Right lobe of liver (tissue), 6 donors: ENCODE results near the gene OAF. TPM values are rescaled to one million over a fixed set of nuclear protein-coding genes. Genes with fewer than 3 reads are reported as not detected.
A peak's percentile ranks its signal among the peaks of the same experiment; 100 is the strongest.

ENCODE experiments used
- ATAC-seq, 4 donors: fragments of 200-7000 bp; cut with Tn5 transposase; one replicate each; pipeline ENCODE4 v1.9.1; 2020; ENCODE audit warnings: mild to moderate bottlenecking in 4 of 4, moderate library complexity in 4 of 4
- DNase-seq, 3 donors: peaks; one replicate each; pipeline ENCODE4 v3.0.0-alpha.2; 2020
- H3K27ac ChIP-seq, 3 donors: fragments of 200-600 bp; one replicate each; pipeline ENCODE4 v1.8.0; 2022
- H3K27me3 ChIP-seq, 2 donors: fragments of 200-600 bp; one replicate each; pipeline ENCODE4 v1.8.0; 2022
- H3K36me3 ChIP-seq, 4 donors: fragments of 200-600 bp; sonication (generic) in 1 of 4; one replicate each; pipeline versions ENCODE4 v1.5.1 to v1.8.0; 2017 to 2022; ENCODE audit warnings: control low read depth in 1 of 4
- H3K4me1 ChIP-seq, 4 donors: fragments of 200-600 bp; sonication (generic) in 1 of 4; one replicate each; pipeline versions ENCODE4 v1.5.1 to v1.8.0; 2017 to 2022; ENCODE audit warnings: control low read depth in 1 of 4
- H3K4me3 ChIP-seq, 3 donors: fragments of 200-600 bp; one replicate each; pipeline ENCODE4 v1.8.0; 2022
- H3K9me3 ChIP-seq, 4 donors: fragments of 200-600 bp; sonication (generic) in 1 of 4; one replicate each; pipeline versions ENCODE4 v1.5.1 to v1.8.0; 2017 to 2022; ENCODE audit warnings: control low read depth in 1 of 4
- POLR2A ChIP-seq: fragments of 450-650 bp; IDR thresholded peaks from one replicate; pipeline ENCODE4 v1.6.1; 2017; ENCODE audit warnings: antibody characterized with exemption, mild to moderate bottlenecking
- WGBS: methylation state at CpG from one replicate; pipeline ENCODE4 v1.1.6; 2018; ENCODE audit warnings: low coverage, low lambda C conversion rate; ENCODE audit not compliant: insufficient coverage; ENCODE audit errors: missing lambda C conversion rate; 5-methylcytosine and 5-hydroxymethylcytosine counted together
- intact Hi-C, 2 donors: fragments of 100-400 bp; cut with DNase I; formaldehyde crosslinking; loops; one replicate each; pipeline versions ENCODE4 v1.11.2 to v1.14.1; 2022
- total RNA-seq, 6 experiments: library from RNA; depleted of rRNA in 2 of 6; stranded (reverse); fragments of >200 nt in 2 of 6; fragmentation: NEBNext Ultra II Directional in 3 of 6; extraction: Animal tissue kit (Norgen Biotek cat#: 25700) in 3 of 6; gene quantifications; one replicate each; pipeline versions ENCODE4 v1.1.0 to v1.2.4, GENCODE V29; 2016 to 2023
- TF ChIP-seq, protein P1 (sequence below), 4 donors: fragments of 200-600 bp in 3 of 4; fragments of 450-650 bp in 1 of 4; IDR thresholded peaks; one replicate each; pipeline versions ENCODE4 v1.5.1 to v1.8.0; 2016 to 2022; ENCODE audit warnings: antibody characterized with exemption in 4 of 4, mild to moderate bottlenecking in 2 of 4
- donor health status: DM: no; HTN: yes; CAD: no.
- donor health status: DM: no; HTN: no; CAD: no.
- donor health status: DM: no; HTN: no; CAD: no.
- donor health status: DM: no; HTN: yes; CAD: no.
- donor health status: DM: no; HTN: yes; CAD: no.

Gene OAF
- total RNA-seq, 6 experiments from 2014 or later, result 199 to 271 (median 220) TPM

DNA sequence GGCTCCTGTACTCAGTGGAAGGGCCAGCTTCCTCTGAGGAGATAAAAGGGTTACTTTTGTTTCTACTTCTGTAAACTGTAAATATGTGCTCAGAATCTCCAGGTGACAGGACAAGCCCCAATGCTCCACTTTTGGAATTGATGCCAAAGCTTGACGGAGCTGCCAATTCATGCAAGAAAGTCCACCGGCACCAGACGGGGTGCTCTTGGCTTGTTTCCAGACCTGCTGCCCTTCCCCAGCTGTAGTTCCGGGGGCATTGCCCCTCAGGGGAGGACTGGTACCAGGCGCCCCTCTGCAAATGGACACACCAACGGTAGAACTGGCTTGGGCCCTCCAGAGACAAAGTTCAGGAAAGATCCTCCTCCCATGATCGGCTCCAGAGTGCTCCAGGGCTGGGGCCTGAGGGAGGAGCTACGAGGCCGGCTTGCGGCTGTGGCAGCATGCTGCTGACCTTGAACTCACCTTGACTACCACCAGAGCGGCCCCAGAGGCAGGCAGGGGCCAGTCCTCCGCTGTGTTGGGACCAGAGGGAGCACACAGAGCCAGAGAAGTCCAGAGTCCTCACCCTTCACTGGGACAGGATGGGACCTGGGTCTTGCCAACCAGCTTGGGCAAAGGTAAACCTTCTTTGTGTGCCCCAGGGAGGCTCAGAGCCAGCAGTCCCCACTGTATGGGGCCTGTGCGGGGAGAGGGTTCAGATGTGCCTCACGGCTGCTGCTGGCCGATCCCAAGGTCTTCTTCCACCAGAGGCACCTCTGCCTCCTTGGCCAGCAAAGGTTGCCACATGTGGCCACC lies 17.8 kb upstream of the OAF start:
- TF ChIP-seq, protein P1, sequence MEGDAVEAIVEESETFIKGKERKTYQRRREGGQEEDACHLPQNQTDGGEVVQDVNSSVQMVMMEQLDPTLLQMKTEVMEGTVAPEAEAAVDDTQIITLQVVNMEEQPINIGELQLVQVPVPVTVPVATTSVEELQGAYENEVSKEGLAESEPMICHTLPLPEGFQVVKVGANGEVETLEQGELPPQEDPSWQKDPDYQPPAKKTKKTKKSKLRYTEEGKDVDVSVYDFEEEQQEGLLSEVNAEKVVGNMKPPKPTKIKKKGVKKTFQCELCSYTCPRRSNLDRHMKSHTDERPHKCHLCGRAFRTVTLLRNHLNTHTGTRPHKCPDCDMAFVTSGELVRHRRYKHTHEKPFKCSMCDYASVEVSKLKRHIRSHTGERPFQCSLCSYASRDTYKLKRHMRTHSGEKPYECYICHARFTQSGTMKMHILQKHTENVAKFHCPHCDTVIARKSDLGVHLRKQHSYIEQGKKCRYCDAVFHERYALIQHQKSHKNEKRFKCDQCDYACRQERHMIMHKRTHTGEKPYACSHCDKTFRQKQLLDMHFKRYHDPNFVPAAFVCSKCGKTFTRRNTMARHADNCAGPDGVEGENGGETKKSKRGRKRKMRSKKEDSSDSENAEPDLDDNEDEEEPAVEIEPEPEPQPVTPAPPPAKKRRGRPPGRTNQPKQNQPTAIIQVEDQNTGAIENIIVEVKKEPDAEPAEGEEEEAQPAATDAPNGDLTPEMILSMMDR (IDR thresholded peaks at IDR 0.05), result peak in 2 of 4 donors; percentile 8 to 16
- TF ChIP-seq POLR2A, result no peak
- ATAC-seq (peak; percentile 86 to 97 (median 94)), DNase-seq (peak; percentile 70 to 97 (median 96))
- Histone ChIP-seq H3K4me1 (peaks cover 0 to 49% (median 17%) of the 10 kb centered on the region in 4 donors), H3K27ac (peak overlapping the region; percentile 33 to 73 (median 41)), H3K27me3 (no peaks in the 10 kb centered on the region), H3K36me3 (no peaks in the 10 kb centered on the region), H3K9me3 (no peaks in the 10 kb centered on the region), H3K4me3 (peak overlapping the region in 2 of 3 donors; percentile 6 to 34)
- WGBS, result 18% methylated on average over 6 of the region's 15 CpGs
- intact Hi-C loops, result no loop called here

DNA sequence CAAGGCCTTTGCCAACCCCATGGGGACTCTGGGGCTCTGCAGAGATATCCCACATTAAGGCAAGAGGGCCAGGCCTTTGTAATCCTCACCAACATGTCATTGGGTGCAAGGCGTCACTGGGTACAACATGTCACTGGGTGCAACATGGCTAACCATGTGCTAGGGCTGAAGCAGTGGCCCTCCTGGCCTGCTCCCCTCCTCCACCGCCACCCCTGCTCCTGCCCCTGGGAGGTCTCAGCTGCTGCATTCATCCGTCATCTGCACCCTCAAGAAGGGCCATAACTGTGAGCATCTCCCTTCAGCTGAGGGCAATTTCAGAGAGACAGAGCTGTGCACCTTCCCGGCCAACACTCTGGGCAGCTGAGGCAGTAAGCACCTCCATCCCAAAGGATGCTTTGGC lies 16.7 kb upstream of the OAF start:
- intact Hi-C loops, result no loop called here

DNA sequence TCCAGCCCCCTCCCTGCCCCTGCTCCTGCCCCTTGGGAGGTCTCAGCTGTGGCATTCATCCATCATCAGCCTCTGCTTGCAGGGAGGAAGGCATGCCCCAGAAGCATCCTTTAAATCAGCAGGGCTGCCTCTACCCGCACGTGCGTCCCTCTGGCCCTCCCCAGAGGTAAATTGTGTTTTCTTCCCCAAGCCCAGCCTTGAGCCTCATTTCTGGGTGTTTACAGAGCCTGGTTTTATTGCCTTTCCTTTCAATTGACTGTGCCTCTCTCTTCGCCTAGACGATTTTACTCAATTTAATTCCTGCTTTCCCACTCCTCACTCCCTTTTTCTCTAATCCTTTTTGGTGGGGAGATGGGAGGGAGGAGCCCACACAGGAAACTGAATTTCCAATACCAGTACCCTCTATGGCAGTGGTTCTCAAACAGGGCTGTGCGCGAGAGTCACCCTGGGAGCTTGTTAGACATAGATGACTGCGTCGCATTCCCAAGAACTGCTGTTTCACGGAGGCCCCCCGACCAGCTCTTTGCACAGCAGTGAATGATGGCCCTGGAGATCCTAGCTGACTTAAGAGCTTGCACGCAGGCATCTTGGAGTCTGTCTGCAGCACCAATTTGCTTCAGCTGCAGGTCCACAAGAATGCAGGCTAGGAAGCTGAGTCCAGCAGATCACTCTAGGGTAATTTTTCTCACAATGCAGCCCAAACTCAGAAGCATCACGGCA lies 15.1 kb upstream of the OAF start:
- Histone ChIP-seq H3K27me3 (no peaks in the 10 kb centered on the region), H3K4me1 (peaks cover 0 to 54% (median 19%) of the 10 kb centered on the region in 4 donors), H3K4me3 (no peak overlapping the region), H3K36me3 (no peaks in the 10 kb centered on the region), H3K9me3 (no peaks in the 10 kb centered on the region), H3K27ac (no peak overlapping the region)
- TF ChIP-seq POLR2A, result no peak
- TF ChIP-seq, protein P1 (IDR thresholded peaks at IDR 0.05), result no peak
- intact Hi-C loops, result no loop called here
- WGBS, result 74% methylated on average over 7 of the region's 13 CpGs
- DNase-seq (peak in 1 of 3 donors; percentile 20), ATAC-seq (no peak)

More for the DNA sequence above, 16.7 kb upstream of the OAF start:
- 93% methylated on average over 2 of the region's 4 CpGs for WGBS
- H3K4me1 ChIP-seq, result peaks cover 0 to 49% (median 19%) of the 10 kb centered on the region in 4 donors
- ATAC-seq, result no peak
- TF ChIP-seq, protein P1 (IDR thresholded peaks at IDR 0.05), result no peak
- TF ChIP-seq POLR2A, result no peak
- no peaks in the 10 kb centered on the region for H3K27me3 ChIP-seq
- no peaks in the 10 kb centered on the region for H3K36me3 ChIP-seq
- no peak overlapping the region for H3K27ac ChIP-seq
- DNase-seq, result peak in 1 of 3 donors; percentile 9
- no peak overlapping the region for H3K4me3 ChIP-seq
- H3K9me3 ChIP-seq, result no peaks in the 10 kb centered on the region

DNA sequence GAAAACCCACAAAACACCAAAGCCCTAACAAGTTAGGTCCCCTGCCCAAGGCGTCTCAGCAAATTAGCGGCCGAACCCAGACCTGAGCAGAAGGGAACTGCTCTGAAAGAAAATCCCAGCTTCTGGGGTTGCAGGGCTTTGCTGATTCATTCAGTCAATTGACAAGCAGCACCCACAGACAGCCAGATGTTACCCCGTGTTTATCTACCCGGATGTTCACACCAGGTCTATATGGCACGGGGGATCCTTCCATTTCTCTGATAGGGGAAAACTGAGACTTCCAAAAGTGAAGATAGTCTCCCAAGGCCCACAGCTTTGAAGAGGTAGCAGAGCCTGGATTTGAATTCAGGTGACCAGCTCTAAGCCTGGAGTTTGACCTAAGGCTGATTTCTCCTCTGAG lies 14.0 kb upstream of the OAF start:
- H3K27ac ChIP-seq, result no peak overlapping the region
- H3K36me3 ChIP-seq, result no peaks in the 10 kb centered on the region

More for the DNA sequence above, 14.0 kb upstream of the OAF start:
- Histone ChIP-seq H3K4me3 (no peak overlapping the region), H3K9me3 (no peaks in the 10 kb centered on the region), H3K27me3 (no peaks in the 10 kb centered on the region), H3K4me1 (peaks cover 0 to 45% (median 17%) of the 10 kb centered on the region in 4 donors)
- intact Hi-C loops, result no loop called here
- 85% methylated on average over 4 of the region's 6 CpGs for WGBS
- ATAC-seq (no peak), DNase-seq (no peak)
- TF ChIP-seq, protein P1 (IDR thresholded peaks at IDR 0.05), result no peak
- no peak for TF ChIP-seq POLR2A
